ENCODE measurements around the gene MUC5AC.
"Not testable (repeated sequence)": the region's sequence is repeated elsewhere in the genome, so short reads cannot be mapped to it uniquely, and the experiment has no call there.

The MUC5AC gene

GRCh38 chr11:1203505-1204271, 45.9 kb downstream of the MUC5AC start:
- Mint-ChIP-seq H3K27me3 (ENCODE audit: low read depth) (no peaks in the 10 kb centered on the region), H3K9me3 (no peaks in the 10 kb centered on the region), H3K4me3 (no peak overlapping the region), H3K4me1 (ENCODE audit: low read depth) (no peaks in the 10 kb centered on the region), H3K36me3 (ENCODE audit: low read depth) (no peaks in the 10 kb centered on the region), H3K27ac (no peak overlapping the region)
- DNase-seq (ENCODE audit: low spot score), result no peak

- Mint-ChIP-seq H3K4me1 (ENCODE audit: low read depth) (no peaks in the 10 kb centered on the region), H3K9me3 (no peaks in the 10 kb centered on the region), H3K27me3 (ENCODE audit: low read depth) (no peaks in the 10 kb centered on the region), H3K36me3 (ENCODE audit: low read depth) (no peaks in the 10 kb centered on the region), H3K27ac (no peak overlapping the region), H3K4me3 (no peak overlapping the region)
- DNase-seq (ENCODE audit: low spot score), result no peak
These were observed 46.8 kb downstream of the MUC5AC start for GRCh38 chr11:1204381-1205101.

GRCh38 chr11:1205121-1205986, 47.6 kb downstream of the MUC5AC start:
- Mint-ChIP-seq H3K4me3 (no peak overlapping the region), H3K27ac (no peak overlapping the region), H3K36me3 (ENCODE audit: low read depth) (no peaks in the 10 kb centered on the region), H3K9me3 (peaks cover 5% of the 10 kb centered on the region), H3K4me1 (ENCODE audit: low read depth) (no peaks in the 10 kb centered on the region), H3K27me3 (ENCODE audit: low read depth) (no peaks in the 10 kb centered on the region)
- DNase-seq (ENCODE audit: low spot score), result no peak

DNA sequence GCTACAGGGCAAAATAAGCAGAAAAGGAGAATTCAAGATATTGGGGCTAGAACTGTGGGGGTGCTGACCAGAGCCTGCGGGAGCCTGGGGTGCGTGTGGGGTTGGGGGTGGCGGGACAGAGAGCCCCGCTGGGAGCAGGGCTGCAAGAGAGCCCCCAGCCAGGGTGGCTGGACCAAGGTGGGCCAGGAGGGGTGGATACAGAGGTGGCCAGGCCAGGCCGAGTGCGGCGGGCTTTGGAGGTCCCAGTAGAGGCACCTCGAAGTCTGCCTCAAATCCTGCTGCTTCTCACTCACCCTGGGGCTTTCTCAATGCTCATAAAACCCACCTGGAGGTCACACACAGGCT, 48.2 kb downstream of the MUC5AC start:
- no peak overlapping the region for H3K27ac Mint-ChIP-seq
- H3K9me3 Mint-ChIP-seq, result peaks cover 7% of the 10 kb centered on the region
- no peaks in the 10 kb centered on the region for H3K36me3 Mint-ChIP-seq (ENCODE audit: low read depth)
- no peaks in the 10 kb centered on the region for H3K27me3 Mint-ChIP-seq (ENCODE audit: low read depth)
- no peak for DNase-seq (ENCODE audit: low spot score)
- no peak overlapping the region for H3K4me3 Mint-ChIP-seq
- H3K4me1 Mint-ChIP-seq (ENCODE audit: low read depth), result no peaks in the 10 kb centered on the region

- Mint-ChIP-seq H3K27ac (no peak overlapping the region), H3K4me1 (ENCODE audit: low read depth) (no peaks in the 10 kb centered on the region), H3K9me3 (peaks cover 14% of the 10 kb centered on the region), H3K27me3 (ENCODE audit: low read depth) (no peaks in the 10 kb centered on the region), H3K4me3 (no peak overlapping the region), H3K36me3 (ENCODE audit: low read depth) (no peaks in the 10 kb centered on the region)
- no peak for DNase-seq (ENCODE audit: low spot score)
These were observed 48.9 kb downstream of the MUC5AC start for GRCh38 chr11:1206391-1207271.

DNA sequence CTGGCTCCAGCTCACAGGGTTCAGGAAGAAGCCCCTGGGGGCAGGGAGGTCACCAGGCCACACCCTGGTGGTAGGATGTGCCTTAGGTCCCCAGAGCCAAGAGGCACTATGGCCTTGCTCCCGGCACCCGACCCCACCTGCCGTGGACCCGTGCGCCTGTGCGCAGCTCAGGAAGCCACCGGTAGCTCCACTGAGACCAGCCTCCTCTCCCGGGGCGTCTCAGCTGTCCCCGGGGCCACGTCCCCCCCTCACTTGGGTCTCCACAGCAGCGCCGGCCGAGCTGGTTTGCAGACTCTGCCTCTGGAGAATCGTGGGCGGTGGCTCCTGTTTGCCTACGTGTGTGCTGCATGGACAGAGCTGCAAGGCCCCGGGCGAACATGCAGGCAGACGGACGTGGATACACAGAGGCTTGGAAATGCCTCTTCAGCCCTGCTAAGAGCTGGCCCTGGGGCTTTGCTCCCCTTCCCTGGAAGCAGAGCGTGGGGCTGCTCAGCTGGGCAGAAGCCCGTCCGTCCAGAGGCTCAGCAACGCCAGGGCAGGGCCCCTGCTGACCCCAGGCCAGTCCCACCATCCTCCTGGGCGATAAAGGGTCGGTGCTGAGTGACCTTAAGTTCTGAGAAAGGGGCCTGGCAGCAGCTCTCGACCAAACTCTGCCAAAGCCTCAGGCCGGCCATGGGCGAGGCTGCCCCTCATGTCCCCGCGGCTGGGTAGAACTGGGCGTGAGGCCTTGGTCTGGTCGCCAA, 49.8 kb downstream of the MUC5AC start:
- no peaks in the 10 kb centered on the region for H3K36me3 Mint-ChIP-seq (ENCODE audit: low read depth)
- H3K4me1 Mint-ChIP-seq (ENCODE audit: low read depth), result no peaks in the 10 kb centered on the region
- H3K9me3 Mint-ChIP-seq, result peaks cover 20% of the 10 kb centered on the region
- H3K27me3 Mint-ChIP-seq (ENCODE audit: low read depth), result peaks cover 3% of the 10 kb centered on the region
- no peak overlapping the region for H3K4me3 Mint-ChIP-seq
- H3K27ac Mint-ChIP-seq, result no peak overlapping the region
- DNase-seq (ENCODE audit: low spot score), result no peak

DNA sequence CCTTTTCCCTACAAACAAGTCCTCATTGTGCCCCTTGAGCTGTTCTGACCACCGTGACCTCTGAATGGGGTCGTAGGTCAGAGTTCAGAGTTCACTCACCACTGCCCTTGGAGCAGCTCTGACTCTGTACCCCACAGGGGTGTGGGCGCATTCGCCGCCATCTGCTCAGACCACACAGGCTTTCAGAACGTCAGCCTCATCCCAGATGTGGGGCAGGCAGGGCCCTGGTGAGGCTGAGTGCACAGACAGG, 50.3 kb downstream of the MUC5AC start:
- Mint-ChIP-seq H3K27ac (no peak overlapping the region), H3K9me3 (peaks cover 20% of the 10 kb centered on the region), H3K36me3 (ENCODE audit: low read depth) (no peaks in the 10 kb centered on the region), H3K4me3 (no peak overlapping the region), H3K27me3 (ENCODE audit: low read depth) (peaks cover 3% of the 10 kb centered on the region), H3K4me1 (ENCODE audit: low read depth) (no peaks in the 10 kb centered on the region)
- DNase-seq (ENCODE audit: low spot score), result no peak

DNA sequence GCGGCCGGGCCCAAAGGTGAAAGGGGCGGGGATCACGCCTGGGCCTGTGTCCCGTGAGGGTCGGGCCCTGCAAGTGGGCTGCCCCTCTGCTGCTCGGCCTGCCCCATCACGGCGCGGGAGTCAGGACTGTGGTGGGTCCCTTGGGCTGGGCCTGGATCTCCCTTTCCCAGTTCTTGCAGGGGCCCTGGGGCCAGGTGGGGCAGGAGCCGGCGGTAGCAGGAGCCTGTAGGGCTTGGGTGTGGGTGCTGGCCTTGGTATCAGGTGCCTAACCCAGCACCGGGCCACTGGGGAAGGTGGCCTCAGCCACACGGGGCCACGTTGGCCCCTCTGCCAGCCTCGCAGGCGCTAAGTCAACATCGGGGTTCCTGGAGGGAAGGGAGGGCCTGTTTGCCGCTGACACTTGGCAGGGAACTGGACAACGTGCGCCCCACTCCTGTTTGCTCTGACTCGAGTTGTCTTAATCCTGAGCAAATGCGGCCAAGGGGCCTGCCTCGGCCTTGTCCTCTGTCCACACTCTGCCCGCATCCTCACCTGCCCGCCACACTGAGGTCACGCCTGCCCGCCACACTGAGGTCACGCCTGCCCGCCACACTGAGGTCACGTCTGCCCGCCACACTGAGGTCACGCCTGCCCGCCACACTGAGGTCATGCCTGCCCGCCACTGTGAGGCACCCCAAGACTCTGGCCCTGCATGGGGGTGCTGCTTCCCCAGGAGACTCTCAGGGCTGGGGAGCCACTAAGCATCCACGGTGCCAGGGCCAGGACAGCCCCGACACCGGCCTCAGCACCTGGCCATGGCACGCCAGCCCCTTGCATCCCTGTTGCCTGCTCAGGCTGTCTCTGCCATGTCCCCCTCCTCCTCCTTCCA, 50.9 kb downstream of the MUC5AC start:
- H3K4me1 Mint-ChIP-seq (ENCODE audit: low read depth), result no peaks in the 10 kb centered on the region
- H3K27me3 Mint-ChIP-seq (ENCODE audit: low read depth), result peaks cover 3% of the 10 kb centered on the region
- H3K27ac Mint-ChIP-seq, result no peak overlapping the region
- DNase-seq (ENCODE audit: low spot score), result no peak
- H3K9me3 Mint-ChIP-seq, result peaks cover 20% of the 10 kb centered on the region
- H3K4me3 Mint-ChIP-seq, result no peak overlapping the region
- H3K36me3 Mint-ChIP-seq (ENCODE audit: low read depth), result no peaks in the 10 kb centered on the region

GRCh38 chr11:1209371-1210057, 51.8 kb downstream of the MUC5AC start:
- Mint-ChIP-seq H3K4me3 (no peak overlapping the region), H3K4me1 (ENCODE audit: low read depth) (no peaks in the 10 kb centered on the region), H3K9me3 (peaks cover 20% of the 10 kb centered on the region)

GRCh38 chr11:1211838-1212237, 54.1 kb downstream of the MUC5AC start:
- no peak overlapping the region for H3K4me3 Mint-ChIP-seq
- peaks cover 20% of the 10 kb centered on the region for H3K9me3 Mint-ChIP-seq
- DNase-seq (ENCODE audit: low spot score), result no peak
- no peaks in the 10 kb centered on the region for H3K4me1 Mint-ChIP-seq (ENCODE audit: low read depth)
- peaks cover 3% of the 10 kb centered on the region for H3K27me3 Mint-ChIP-seq (ENCODE audit: low read depth)
- no peak overlapping the region for H3K27ac Mint-ChIP-seq
- H3K36me3 Mint-ChIP-seq (ENCODE audit: low read depth), result no peaks in the 10 kb centered on the region

More at GRCh38 chr11:1209371-1210057, 51.8 kb downstream of the MUC5AC start:
- H3K36me3 Mint-ChIP-seq (ENCODE audit: low read depth), result no peaks in the 10 kb centered on the region
- DNase-seq (ENCODE audit: low spot score), result no peak
- H3K27me3 Mint-ChIP-seq (ENCODE audit: low read depth), result peaks cover 3% of the 10 kb centered on the region
- H3K27ac Mint-ChIP-seq, result no peak overlapping the region

DNA sequence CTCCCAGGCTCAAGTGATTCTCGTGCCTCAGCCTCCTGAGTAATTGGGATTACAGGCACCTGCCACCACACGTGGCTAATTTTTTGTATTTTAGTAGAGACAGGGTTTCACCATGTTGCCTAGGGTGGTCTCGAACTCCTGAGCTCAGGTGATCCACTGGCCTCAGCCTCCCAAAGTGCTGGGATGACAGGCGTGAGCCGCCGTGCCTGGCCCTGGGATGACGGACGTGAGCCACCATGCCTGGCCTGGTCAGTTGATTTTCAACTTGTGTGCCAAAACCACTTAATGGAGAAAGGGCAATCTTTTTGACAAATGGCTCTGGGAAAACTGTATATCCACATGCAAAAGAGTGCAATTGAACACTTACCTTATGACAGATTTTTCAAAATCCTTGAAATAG, 58.1 kb downstream of the MUC5AC start:
- not testable (repeated sequence) for H3K36me3 Mint-ChIP-seq (ENCODE audit: low read depth); H3K4me3 Mint-ChIP-seq; H3K27ac Mint-ChIP-seq; H3K27me3 Mint-ChIP-seq (ENCODE audit: low read depth); DNase-seq (ENCODE audit: low spot score); H3K4me1 Mint-ChIP-seq (ENCODE audit: low read depth)
- H3K9me3 Mint-ChIP-seq, result peaks cover 15% of the 10 kb centered on the region

DNA sequence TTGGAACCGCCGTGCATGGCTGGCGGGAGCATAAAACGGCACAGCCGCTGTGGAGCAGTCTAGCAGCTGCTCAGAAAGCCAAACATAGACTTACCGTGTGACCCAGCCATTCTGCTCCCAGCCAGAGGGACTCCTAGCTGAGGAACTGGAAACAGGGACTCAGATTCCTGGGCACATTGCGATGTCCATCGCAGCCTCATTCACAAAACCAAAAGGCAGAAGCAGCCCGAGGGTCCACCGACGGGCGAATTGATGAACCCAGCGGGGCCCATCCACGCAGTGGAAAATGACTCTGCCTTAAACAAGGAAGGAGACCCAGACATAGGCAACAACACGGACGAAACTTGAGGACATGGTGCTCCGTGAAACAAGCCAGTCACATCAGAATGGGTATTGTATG, 59.4 kb downstream of the MUC5AC start:
- peaks cover 3% of the 10 kb centered on the region for H3K27me3 Mint-ChIP-seq (ENCODE audit: low read depth)

More for the DNA sequence above, 59.4 kb downstream of the MUC5AC start:
- peaks cover 4% of the 10 kb centered on the region for H3K9me3 Mint-ChIP-seq
- H3K27ac Mint-ChIP-seq, result no peak overlapping the region
- no peaks in the 10 kb centered on the region for H3K36me3 Mint-ChIP-seq (ENCODE audit: low read depth)
- no peak for DNase-seq (ENCODE audit: low spot score)
- no peaks in the 10 kb centered on the region for H3K4me1 Mint-ChIP-seq (ENCODE audit: low read depth)
- no peak overlapping the region for H3K4me3 Mint-ChIP-seq
